Measurements from ENCODE around the gene RIMS3.
"Not testable (repeated sequence)": the region's sequence is repeated elsewhere in the genome, so short reads cannot be mapped to it uniquely, and the experiment has no call there.

Gene RIMS3

DNA sequence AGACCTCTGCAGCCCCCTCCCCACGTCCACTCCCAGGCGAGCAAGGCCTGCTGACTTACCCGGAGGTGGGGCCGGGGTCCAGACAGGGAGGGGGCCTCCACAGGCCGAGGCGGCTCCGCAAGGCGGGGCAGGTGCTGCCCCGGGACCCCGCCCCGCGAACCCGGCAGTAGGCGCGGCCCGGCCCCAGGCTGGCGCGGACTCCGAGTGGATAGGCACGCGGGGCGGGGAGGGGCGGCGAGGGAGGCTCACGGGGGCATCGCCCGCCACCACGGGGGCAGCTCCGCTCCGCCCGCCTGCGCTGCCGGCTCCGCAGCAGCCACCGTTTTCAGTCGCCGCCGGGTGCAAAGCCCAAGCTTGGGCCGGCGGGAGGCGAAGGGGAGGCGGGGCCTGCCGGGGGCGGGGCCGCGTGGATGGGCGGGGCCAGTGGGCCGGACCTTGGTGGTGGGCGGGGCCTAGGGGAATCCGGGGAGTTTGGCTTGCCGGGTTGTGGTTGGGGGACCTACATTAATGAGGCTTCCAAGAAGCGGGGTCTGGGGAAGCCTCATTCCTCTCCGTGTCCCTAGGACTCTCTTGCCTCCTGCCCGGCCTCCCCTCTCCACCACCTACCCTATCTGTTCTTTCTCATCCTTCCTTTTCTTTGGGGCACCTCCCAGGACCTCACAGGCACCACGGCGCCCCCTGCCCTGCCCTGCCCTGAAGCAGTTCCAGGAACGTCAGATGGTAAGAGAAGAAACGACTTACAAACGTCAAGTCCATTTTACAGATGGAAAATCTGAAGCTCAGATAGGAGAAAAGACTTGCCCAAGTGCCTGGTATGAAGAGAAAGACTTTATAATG lies at the start of gene RIMS3:
RIMS3 (minus strand) TSS at position 348 of the 837 bp plus-strand sequence. CDS start 23,757 bp downstream, outside the sequence.
- no peak for DNase-seq (ENCODE audit: low read depth, low spot score)

GRCh38 chr1:40712997-40713396 lies 47.5 kb upstream of the RIMS3 start:
- no peak for DNase-seq (ENCODE audit: low read depth, low spot score)

DNA sequence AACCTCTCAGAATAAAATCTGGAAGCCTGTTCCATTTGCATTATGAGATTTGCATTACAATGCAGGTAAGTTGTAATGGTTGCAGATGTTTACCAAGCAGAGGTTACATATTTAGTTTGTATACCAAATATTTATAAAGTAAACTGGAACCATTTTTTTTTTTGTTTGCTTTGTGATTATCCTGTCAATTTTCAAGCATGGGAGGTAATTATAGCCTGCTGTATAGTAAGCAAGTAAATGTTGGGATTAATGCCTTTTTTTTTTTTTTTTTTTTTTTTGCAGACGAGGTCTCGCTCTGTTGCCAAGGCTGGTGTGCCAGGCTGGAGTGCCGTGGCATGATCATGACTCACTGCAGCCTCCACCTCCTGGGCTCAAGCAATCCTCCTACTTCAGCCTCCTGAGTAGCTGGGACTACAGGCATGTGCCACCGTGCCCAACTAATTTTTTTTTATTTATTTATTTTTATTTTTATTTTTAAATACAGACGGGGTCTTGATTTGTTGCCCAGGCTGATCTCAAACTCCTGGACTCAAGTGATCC lies 47.0 kb upstream of the RIMS3 start:
- no peak for DNase-seq (ENCODE audit: low read depth, low spot score)

DNA sequence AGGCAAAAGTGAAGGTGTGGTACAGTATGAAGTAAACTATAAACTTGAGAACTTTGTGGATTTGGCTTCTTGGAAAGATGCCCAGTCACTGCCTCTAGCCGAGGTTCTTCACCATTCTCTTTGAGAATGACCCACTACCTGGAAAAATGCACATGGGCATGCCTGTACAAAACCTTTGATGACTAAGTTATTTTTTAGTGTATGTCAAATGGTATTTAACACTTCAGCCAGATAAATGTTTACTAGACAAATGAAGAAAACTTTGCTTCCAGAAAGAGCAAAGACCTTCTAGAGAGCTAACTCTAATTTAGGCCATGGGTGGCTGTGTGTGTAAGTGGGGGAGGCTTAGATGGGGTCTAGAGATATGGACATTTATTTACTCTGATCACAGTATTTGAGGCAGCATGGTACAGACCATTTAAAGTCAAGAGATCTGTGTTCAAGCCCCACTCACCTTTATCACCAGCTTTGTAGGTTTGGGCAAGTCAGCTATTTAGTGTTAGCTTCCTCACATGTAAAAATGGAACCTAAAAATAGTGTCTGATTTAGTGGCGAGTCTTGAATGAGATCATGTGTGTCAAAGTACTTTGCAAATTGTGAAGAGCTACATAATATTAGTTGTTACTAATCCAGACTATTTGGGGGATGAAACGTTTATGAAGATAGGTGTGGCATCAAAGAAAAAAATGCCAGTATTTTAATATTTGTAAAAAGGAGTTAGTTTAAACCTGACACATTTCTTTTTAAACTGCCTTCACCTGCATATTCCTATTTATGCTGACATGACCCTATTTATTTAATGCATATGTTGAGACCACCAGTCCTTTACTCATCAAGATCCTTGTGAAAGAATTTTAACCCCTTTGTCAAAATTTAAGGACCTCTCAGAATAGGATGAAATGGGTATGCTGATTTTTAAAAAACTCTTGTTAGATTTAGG lies 46.3 kb upstream of the RIMS3 start:
- DNase-seq (ENCODE audit: low read depth, low spot score): no peak

- DNase-seq (ENCODE audit: low read depth, low spot score): no peak
These were observed 45.3 kb upstream of the RIMS3 start for GRCh38 chr1:40710581-40711315.

- no peak for DNase-seq (ENCODE audit: low read depth, low spot score)
These were observed 44.4 kb upstream of the RIMS3 start for GRCh38 chr1:40709802-40710278.

- DNase-seq (ENCODE audit: low read depth, low spot score): peak; percentile 98
These were observed 43.8 kb upstream of the RIMS3 start for GRCh38 chr1:40709100-40709801.

DNA sequence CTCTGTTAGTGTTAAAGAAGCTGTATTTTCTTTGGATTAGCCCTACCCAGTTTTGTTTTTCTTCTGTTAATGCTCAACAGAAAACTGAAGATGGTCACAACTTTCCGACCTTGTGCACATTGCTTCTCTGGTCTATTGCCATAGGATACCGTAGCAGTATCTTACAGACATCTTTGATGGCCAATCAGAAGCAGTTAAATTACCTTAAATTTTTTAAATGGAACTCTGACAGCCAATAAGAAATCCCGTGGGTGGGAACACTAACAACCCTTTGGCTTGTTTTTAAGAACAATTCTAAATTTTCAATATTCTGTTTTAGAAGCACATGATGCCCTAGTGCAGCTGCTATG lies 43.2 kb upstream of the RIMS3 start:
- no peak for DNase-seq (ENCODE audit: low read depth, low spot score)

DNA sequence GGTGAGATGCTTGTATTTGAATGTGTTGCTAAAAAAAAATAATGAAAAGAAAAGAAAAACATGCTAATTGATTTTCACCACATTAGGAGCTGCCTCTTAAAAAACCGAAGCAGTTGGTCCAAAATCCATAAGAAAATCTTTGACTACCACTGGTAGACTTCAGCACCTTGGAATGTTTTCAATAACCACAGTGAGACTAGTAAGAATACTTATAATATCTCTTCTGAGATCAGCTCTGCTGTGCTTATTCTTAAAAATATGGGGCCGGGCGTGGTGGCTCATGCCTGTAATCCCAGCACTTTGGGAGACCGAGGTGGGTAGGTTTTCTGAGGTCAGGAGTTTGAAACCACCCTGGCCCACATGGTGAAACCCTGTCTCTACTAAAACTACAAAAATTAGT lies 41.1 kb upstream of the RIMS3 start:
- no peak for DNase-seq (ENCODE audit: low read depth, low spot score)

- no peak for DNase-seq (ENCODE audit: low read depth, low spot score)
These were observed 39.6 kb upstream of the RIMS3 start for GRCh38 chr1:40704817-40705733.

- no peak for DNase-seq (ENCODE audit: low read depth, low spot score)
These were observed 37.8 kb upstream of the RIMS3 start for GRCh38 chr1:40703316-40703715.

GRCh38 chr1:40702810-40703209 lies 37.3 kb upstream of the RIMS3 start:
- DNase-seq (ENCODE audit: low read depth, low spot score): not testable (repeated sequence)

DNA sequence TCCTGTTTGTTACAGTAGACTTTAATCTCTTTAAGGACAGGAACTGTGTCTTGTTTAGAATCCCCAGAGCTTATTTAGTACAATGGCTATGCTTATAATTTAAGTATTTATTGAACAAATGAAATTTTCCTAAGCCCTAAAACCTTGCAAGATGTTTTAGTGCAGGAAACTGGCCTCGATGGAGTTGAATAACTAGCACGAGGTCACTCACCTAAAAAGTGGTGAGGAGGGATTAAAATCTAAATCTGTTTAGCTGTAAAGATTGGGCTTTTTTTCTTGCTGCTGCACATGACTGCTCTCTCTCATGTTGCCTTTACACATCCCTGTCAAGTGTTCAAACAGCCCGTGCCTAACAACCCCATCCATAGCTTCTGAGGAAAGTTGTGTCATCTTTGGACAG lies 36.2 kb upstream of the RIMS3 start:
- DNase-seq (ENCODE audit: low read depth, low spot score): no peak

- no peak for DNase-seq (ENCODE audit: low read depth, low spot score)
These were observed 34.3 kb upstream of the RIMS3 start for GRCh38 chr1:40699787-40700186.

DNA sequence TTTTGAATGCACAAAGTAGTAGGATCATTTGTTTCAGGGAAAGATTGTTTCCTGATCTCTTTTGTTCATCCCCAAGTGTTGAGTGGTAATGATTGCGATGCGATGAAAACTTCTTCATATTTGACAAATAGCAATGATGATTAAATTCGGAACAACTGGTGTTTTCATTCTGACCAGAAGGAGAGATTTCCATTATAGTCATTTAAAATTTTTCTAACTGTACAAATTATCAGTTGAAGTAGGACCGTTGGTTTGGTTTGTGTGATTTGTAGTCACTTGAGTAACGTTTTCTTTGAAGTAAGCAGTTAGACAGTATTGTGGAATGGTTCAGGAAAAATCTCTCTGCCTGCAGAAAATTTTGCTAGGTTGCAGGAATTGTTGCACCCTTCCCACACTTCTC lies 32.0 kb upstream of the RIMS3 start:
- DNase-seq (ENCODE audit: low read depth, low spot score): no peak

DNA sequence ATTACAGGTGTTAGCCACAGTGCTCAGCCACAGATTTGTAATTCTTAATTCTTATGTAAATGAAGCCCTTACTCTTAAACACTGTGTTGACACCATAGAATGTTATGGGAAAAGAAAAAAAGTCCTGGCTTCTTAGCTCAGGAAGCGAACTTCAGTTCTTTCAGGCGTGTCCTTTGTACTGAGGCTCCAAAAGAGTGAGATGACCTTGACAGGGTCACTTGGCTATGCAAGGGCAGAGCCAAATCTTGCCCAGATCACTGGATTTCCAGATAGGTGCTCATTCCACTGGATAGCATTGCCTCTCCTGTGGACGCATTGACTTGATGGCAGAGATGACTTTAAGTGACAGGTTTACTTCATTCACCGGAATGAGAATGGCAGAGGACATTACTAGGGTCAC lies 30.8 kb upstream of the RIMS3 start:
- DNase-seq (ENCODE audit: low read depth, low spot score): no peak

- no peak for DNase-seq (ENCODE audit: low read depth, low spot score)
These were observed 28.9 kb upstream of the RIMS3 start for GRCh38 chr1:40694353-40694874.

DNA sequence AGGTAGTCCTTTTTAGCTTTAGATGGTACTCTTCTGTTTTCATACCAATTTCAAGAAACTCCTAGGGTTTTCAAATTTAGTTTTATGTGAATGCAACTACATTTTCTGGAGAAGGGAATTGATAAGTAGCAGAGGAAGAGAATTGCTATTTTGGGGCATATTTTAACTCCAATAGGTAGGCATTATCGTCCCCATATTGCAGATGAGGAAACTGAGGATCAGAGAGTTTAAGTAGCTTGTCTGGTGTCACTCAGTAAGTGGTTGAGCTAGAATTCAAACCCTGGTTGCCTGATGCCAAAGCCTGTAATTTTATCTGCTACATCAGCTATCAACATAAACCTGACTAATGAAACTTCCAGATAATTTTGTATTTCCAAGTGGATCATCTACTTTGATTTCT lies 27.9 kb upstream of the RIMS3 start:
- no peak for DNase-seq (ENCODE audit: low read depth, low spot score)

- no peak for DNase-seq (ENCODE audit: low read depth, low spot score)
These were observed 27.0 kb upstream of the RIMS3 start for GRCh38 chr1:40692429-40692895.
